Germinal center (tissue), 1 donor: ENCODE data around the gene SH3D19.
"Not testable (repeated sequence)": the region's sequence is repeated elsewhere in the genome, so short reads cannot be mapped to it uniquely, and the experiment has no call there.

Experiments
- DNase-seq: peaks from one replicate; pipeline ENCODE4 v3.0.0; 2012; ENCODE audit warnings: mixed read lengths, low spot score

Gene SH3D19

DNA sequence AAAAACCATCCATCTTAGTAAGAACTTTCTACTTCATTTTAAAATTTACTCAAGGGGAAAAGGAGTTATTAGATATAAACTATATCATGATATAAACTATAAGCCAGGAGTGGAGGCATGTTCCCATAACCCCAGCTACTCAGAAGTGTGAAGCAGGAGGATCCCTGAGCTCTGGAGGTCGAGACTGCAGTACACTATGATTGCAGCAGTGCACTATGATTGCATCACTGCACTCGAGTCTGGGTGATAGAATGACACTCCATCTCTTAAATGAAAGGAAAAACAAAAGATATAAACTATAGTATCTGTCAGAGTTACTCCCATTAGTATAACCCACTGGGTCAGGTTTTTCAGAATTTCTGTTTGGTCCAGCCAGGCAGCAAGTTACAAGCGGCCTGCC is 178.4 kb downstream of the SH3D19 start:
- no peak for DNase-seq

- no peak for DNase-seq
Measured at GRCh38 chr4:151144329-151145072, 180.9 kb downstream of the SH3D19 start.

DNA sequence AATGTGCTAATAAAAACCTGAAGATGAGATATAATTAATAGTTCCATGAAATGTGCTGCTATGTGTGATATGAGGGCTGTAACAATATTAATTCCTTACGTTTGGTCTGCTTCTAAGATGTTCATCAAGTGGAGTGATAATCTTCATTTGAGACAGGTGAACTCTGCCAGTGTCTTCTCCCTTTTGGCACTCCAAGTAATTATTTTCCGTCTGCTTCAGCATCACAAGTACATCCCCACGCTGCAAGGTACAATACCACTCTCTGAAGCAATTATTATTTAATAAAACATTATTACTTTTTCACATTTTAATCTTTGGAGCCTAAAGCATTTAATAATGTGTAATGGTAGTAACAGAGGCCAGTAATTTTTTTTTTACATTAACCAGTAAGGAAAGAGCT is 181.6 kb downstream of the SH3D19 start:
- no peak for DNase-seq

- no peak for DNase-seq
Measured at GRCh38 chr4:151143162-151143561, 182.2 kb downstream of the SH3D19 start.

DNA sequence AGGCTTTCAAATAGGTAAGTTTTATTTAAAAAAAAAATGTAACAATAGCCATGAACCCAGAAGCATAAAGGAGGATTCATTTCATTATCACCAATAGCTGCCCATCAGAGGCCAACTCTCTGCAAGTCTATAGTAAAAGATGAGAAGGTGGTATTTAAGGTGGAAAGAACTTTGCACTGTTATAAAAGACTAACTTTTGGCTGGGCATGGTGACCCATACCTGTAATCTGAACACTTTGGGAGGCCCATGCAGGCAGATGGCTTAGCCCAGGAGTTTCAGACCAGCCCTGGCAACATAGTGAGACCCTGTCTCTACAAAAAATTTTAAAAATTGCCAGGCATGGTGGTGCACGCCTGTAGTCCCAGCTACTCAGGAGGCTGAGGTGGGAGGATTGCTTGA is 182.6 kb downstream of the SH3D19 start:
- DNase-seq, result no peak

- DNase-seq, result no peak
Measured at GRCh38 chr4:151139814-151140213, 185.6 kb downstream of the SH3D19 start.

- not testable (repeated sequence) for DNase-seq
Measured at GRCh38 chr4:151136048-151136447, 189.4 kb downstream of the SH3D19 start.

- DNase-seq, result no peak
Measured at GRCh38 chr4:151133311-151133710, 192.1 kb downstream of the SH3D19 start.

- no peak for DNase-seq
Measured at GRCh38 chr4:151129796-151130195, 195.6 kb downstream of the SH3D19 start.

DNA sequence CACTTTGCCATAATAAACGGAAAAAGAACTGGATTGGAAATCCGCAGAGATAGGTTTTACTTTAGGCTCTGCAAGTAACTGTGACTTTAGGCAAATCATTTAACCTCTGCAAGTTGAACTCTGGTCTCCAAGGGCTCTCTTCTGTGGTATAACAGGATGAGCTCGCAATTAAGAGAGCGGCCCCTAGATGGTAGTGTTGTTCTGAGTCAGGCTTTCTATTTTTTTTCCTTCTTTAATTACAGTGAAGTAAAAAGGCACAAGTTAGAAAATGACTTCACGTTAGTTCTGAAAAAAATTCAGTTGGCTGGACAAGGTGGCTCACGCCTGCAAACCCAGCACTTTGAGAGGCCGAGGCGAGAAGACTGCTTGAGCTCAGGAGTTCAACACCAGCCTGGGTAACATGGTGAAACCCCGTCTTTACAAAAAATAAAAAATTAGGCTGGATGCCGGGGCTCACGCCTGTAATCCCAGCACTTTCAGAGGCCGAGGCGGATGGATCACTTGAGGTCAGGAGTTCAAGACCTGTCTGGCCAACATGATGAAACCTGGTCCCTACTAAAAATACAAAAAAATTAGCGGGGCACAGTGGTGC is 207.9 kb downstream of the SH3D19 start:
- DNase-seq, result peak; percentile 76

GRCh38 chr4:151114986-151115385 is 210.4 kb downstream of the SH3D19 start:
- DNase-seq, result no peak

DNA sequence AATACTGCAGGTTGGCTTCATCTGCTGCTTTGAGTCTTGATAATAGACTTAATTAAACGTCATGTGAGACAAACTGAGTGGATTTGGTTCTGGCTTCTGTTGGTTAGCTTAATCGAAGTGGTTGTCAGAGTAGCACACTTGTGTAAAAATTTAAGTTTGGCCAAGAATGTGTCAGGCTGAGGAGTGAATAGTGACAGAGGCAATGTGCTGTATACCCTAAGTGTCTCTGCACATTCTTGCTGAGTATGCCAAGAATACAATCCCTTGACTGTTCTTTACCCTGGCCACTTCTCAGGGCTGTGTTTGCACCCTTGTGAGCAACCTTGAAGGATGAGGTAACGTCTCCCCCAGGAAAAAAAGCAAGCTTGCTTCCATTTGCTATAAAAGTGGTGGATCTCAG is 211.1 kb downstream of the SH3D19 start:
- DNase-seq, result no peak

GRCh38 chr4:151110236-151110635 is 215.2 kb downstream of the SH3D19 start:
- DNase-seq, result no peak

DNA sequence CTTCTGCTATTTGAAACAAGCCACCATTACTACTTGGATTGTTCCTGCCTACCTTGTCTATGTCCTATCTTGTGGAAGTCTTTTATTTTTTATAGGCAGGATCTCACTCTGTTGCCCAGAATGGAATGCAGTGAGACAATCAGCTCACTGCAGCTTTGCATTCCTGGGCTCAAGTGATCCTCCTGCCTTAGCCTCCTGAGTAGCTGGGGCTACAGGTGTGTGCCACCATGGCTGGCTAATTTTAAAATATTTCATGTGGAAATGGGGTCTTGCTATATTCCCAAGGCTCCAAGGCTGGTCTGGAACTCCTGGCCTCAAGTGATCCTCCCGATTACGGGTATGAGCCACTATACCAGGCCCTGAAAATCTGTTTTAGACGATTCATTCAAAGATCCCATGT is 218.3 kb downstream of the SH3D19 start:
- DNase-seq, result no peak

- no peak for DNase-seq
Measured at GRCh38 chr4:151105454-151106032, 219.9 kb downstream of the SH3D19 start.

- DNase-seq, result no peak
Measured at GRCh38 chr4:151104621-151105020, 220.8 kb downstream of the SH3D19 start.

DNA sequence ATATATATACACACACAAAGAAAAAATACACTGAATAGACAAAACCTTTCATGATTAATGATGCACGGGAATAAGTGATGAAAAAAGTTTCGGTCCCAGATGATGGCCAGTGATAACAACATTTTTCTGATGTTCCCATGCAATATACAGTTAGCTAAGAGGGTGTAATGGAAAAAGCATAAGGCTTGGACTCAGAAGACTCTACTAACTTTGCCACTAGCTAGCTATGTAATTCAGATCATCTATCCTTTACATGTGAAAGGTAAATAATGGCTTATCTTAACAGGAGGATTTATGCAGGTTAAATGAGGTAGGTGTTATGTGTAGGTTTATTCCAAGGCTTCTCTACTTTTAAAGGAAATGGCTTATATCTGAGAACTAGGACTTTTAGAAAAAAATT is 221.6 kb downstream of the SH3D19 start:
- DNase-seq, result no peak

DNA sequence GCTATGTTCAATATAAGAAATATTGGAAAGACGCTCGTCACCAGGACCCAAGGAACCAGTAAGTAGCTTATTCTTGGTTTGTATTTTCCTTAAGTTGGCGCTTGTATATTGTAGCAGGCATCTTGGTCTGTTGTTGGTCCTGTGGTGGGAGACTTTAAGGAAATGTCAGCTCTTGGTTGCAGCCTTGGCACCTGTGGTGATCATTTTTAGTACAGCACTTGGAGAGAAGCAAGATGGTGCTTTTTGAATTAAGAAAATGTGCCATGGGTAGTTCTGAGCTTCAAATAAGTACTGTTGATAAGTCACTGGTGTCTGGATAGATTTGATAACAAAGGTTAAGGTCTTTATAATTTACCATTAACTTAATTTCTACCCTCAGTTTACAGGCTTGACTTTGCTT is 224.9 kb downstream of the SH3D19 start:
- no peak for DNase-seq

DNA sequence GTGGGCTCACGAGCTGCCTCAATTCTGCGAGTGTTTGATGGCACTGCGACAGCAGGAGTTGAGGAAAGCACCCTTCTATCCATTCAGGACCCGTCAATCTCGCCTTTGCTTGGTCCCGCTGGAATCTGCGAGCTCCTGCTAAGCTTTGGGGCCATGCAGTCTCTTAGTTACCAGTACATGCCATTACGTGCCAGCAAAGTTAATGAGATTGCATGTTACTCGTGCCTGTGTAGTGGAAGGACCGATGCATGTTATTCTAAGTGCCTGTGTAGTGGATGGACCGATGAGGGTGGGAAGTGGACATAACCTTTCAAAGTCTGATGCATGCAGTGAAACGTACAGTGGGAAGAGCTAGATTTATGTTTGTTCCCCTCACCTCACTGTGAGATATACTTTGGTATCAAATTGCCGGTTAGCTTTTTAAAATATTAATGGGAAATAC is 225.4 kb downstream of the SH3D19 start:
- no peak for DNase-seq

DNA sequence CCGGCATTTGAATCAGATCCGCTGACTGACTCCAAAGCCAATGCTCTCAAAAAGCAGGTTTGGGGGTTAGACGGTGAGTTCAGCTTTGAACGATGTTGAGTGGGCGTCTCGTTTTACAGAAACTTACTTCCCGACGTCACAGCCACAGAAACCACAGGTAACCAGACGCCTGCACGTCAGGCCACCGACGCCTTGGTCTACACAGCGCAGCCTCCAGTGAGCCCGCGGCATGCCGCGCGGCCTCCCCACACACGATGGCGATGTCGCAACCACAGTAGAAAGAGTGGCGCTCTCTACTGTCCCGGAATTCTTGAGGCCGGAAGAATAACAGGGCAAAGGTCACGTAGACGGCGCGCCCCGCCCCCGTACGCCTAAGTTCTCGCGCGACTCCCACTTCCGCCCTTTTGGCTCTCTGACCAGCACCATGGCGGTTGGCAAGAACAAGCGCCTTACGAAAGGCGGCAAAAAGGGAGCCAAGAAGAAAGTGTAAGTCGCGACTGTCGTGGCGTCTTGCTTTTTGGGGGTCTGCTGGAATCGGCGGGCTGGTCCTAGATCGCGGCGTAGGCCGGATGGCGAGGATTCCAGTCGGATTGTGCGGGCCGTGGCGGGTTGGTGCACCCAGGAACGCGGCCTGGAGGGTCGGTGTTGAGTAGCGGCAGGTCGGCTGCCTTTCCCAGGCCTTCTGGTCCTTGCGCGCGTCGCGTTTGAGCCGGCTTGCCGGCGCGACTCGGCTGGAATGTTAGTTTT is 226.0 kb downstream of the SH3D19 start, which contains the start of gene RPS3A:
Gene RPS3A (plus strand): TSS at position 400 of the 747 bp plus-strand sequence. CDS start 25 bp downstream, at position 425.
- peak; percentile 93 for DNase-seq

DNA sequence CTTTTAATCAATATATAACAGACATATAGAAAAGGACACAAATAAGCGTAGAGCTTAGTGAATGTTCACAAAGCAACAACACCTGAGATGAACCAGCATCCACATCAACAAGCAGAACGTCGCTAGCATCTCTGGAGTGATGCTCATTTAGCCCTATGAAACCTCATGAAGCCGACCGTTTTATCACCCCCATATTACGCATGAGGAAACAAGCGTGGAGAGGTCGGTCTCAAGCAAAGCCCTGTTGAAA is 226.5 kb downstream of the SH3D19 start:
- DNase-seq, result no peak

DNA sequence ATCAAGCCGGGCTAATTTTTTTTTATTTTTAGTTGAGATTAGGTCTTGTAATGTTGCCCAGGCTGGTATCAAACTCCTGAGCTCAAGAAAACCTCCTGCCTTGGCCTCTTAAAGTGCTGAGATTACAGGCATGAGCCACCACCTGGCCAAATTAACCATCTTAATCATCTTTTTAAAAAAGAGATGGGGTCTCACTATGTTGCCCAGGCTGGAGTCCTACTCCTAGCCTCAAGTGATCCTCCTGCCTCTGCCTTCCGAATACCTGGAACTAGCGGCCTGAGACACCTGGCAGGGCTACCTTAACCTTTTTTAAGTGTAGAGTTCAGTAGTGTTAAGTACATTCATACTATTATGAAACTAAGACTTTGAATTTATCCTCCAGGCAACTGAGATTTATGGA is 227.6 kb downstream of the SH3D19 start:
- no peak for DNase-seq

DNA sequence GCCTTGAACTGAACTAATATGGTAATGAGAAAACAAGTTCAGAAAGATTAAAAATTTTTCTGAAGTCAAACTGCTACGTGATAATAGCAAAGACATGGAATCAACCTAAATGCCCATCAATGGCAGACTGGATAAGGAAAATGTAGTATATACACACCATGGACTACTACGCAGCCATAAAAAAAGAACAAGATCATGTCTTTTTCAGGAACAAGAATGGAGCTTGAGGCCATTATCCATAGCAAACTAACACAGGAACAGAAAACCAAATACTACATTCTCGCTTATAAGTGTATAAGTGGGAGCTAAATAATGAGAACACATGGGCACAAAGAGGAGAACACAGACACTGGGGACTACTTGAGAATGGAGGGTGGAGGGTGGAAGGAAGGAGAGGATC is 230.3 kb downstream of the SH3D19 start:
- DNase-seq, result no peak
